SIG-M5 treated with dmso at 0.1 percent for 504 hours (cell line): Measurements from ENCODE around the gene NEK11.
A peak's percentile ranks its signal among the peaks of the same experiment; 100 is the strongest.

Source experiments
- DNase-seq: peaks from one replicate; lab custom pipeline; 2025; ENCODE audit not compliant: unreplicated experiment; lab: John Stamatoyannopoulos, UW

The NEK11 gene

DNA sequence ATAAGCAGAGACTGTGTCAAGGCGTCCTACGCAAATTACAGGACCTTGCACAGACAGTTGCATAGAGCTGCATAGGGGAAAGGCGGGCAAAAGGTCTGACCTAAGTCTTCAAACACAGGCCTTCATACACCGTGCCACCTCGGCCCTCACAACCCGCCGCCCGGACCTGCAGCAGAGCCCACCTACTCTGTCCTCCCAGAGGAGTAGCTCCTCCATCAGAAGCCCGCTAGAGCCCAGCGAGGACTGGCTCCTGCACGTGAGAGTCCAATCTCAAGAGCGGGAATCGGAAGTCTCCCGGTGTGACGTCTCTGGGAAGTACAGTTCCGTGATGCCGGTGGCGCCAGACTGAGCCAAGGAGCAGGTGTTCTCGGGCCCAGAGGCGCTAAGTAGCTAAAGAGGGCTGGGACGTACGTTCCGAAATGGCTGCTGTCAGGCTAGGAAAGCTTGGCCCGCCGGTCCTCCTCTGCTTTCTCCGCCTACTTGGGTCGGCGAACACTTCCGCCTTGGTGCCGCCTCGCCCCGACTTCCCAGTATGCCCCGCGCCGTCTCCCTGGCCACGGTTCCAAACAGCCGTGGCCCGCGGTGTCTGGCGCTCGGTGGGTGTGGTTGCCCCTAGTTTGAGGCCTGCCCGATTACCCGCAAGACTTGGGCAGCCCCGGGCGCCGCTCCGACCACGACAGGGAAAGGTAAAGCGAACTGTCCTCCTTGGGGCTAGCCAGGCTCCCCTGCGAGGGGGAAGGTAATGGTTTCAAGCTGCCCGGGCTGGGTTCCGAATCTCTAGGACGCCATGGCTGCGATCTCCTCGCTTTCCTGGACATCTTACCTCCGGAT is at the start of gene NEK11, which contains the start of gene ASTE1:
NEK11 (plus strand) TSS at position 557 of the 831 bp plus-strand sequence. CDS start 2,832 bp downstream, outside the sequence.
ASTE1 (minus strand) TSS at position 505 of the 831 bp plus-strand sequence. CDS start 1,519 bp downstream, outside the sequence.
- peak; percentile 89 for DNase-seq

DNA sequence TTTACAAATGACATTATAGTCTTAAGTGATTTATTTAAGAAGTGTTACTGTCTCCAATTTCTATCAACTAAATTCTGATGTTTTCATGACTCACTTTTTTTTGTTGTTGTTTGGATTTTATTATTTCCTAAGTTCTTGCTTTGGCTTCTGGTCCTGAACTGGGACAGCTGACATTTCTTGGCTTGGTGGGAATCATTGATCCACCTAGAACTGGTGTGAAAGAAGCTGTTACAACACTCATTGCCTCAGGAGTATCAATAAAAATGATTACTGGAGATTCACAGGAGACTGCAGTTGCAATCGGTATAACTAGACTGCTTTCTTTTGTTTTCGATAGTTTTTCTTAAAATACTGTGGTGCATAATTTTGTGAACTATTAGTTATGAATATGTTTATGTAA is 47.6 kb upstream of the NEK11 start:
- no peak for DNase-seq

DNA sequence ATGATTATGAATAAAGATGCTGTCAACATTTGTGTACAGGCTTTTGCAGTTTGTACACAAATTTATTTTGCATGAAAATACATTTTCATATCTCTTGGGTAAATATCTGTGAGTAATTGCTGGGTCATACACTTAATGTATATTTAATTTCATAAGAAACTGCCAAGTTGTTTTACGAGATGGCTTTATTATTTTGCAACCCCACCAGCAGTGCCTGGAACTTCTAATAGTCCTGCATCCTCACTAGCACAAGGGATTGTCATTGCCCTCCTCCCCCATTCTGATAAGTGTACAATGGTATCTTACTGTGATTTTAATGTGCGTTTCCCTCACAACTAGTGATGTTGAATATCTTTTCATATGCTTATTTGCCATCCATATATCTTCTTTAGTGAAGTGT is 45.2 kb upstream of the NEK11 start:
- no peak for DNase-seq

- DNase-seq: no peak
These were observed 36.4 kb upstream of the NEK11 start for GRCh38 chr3:130990282-130990681.

DNA sequence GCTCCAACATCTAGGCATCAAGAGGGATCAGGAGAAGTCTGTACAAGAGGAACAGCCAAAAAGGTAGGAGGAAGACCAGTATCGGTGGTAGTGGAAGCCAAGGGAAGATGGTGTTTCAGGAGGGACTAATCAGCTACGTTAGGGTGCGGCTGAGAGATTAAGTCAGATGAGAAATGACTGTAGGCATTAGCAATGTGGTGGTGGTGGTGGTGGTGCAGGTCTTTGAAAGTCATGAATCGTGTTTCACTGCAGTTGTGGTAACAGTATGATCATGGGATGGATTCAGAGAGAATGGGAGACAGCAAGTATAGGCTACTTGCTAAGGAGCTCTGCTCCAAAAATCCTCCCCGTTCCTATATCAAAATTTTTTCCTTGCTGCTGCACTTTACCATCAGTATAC is 35.6 kb upstream of the NEK11 start:
- DNase-seq: no peak

DNA sequence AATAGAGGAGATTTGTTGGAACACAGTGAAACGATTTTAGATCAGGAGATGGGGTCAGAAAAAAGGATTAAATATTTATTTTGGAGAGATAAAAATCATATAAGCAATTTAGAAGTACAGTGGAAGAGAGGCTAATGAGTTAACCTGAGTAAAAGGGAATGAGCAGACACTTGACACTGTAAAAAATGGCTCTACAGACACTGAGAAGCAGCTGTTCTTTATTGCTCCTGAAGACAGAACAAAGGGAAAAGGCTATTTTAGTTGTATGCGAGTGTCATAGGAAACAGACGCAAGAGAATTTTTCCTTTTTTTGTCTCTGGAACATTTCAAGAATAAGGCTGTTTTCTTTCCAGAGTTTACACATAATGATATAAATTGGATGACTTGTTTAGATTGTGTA is 34.3 kb upstream of the NEK11 start:
- no peak for DNase-seq

GRCh38 chr3:130997289-130997688 is 29.4 kb upstream of the NEK11 start:
- DNase-seq: peak; percentile 49

- DNase-seq: no peak
These were observed 25.6 kb upstream of the NEK11 start for GRCh38 chr3:131001071-131001470.

DNA sequence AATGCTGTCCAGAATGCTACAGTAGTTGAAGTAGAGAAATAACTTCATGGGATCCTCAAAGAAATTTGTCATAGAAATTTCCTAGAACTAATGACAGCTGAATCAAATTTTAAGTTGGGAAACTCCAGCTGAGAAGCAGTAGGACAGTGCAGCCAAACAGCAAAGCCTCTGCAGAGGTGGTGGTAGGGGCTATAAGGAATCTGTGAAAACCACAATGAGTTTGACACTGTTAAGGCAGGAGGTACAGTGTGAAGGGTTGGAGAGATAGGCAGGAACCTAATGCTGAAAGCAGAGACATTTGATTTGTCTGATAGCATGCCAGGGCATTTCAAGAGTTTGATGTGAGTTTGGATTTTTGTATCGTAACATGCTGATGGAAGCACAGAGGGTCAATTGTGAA is 22.1 kb upstream of the NEK11 start:
- no peak for DNase-seq

DNA sequence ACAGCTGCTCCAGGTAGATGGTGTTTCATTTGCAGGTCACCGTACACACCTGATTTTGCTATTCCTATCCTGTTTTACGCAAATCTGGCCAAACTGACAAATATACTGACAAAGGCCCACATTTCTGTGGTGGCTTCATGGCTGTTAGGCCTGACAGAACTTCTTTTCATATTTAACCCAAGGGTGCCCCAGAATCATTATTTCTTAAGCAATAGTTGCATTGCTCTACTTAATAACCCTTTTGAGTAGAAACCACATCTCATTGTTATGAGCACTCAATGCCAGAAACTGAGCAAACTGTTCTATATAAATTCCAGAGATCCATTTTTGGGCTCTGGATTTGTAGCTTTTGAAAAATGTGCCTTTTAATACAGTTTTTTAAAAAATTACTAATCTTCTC is 19.4 kb upstream of the NEK11 start:
- no peak for DNase-seq

DNA sequence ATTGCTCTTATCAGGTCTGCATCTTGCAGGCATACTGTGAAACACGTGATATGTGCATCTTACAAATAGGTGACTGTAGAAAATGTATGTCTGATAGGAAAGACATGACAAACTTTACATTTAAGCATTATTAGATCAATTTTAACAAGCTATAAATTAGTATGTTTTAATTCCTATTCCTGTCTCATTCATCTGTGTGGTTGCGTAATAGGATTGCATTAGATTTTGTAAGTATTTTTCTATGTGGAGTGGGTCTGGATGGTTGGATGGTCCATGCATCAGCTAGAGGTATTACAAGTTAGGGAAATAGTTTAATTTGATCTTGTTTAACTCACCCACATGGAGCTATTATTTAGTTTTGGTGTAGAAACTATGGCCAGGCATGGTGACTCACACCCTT is 18.9 kb upstream of the NEK11 start:
- DNase-seq: peak; percentile 2

- no peak for DNase-seq
These were observed 18.4 kb upstream of the NEK11 start for GRCh38 chr3:131008326-131008725.

DNA sequence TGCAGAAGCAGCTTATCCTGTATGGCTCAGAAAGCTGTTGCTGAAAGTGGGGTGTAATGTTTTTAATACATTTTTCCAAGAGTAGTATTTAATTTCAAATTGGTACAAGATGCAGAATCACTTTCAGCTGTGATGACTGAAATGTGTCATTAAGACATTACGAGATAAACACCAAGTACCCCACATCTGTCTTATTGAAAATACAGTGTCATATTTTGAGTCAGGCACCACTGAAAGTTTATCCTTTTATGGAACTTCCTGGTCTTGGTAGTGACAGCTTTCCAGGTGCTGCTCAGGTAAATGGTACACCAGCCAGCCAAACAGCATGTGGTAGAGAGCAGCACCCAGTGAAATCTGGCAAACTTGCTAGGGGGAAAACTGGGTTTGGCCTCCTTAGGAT is 17.0 kb upstream of the NEK11 start:
- DNase-seq: no peak

GRCh38 chr3:131018970-131019369 is 7.7 kb upstream of the NEK11 start:
- no peak for DNase-seq

GRCh38 chr3:131020122-131020693 is 6.5 kb upstream of the NEK11 start:
- peak; percentile 83 for DNase-seq

DNA sequence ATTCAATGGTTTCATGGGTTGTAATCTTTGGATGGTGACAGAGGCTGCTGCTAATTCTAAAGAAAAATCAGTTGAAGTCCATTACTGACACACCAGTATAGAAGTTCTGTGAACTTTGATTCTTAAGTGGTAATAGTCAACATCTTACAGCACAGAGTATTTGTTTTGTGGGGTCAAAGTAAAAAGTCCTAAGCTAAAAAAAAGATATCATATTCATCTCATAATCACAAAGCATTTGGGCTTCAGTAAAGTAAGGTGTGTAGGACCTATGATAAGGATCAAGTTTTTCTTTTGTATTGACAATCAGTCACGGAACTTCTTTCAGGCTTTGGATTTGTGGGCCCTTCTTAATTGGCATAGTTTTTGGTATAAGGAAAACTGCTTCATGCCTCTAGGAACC is 1.1 kb upstream of the NEK11 start:
- no peak for DNase-seq

GRCh38 chr3:131028844-131029243 is 2.2 kb downstream of the NEK11 start:
- DNase-seq: no peak

- DNase-seq: no peak
These were observed 5.0 kb downstream of the NEK11 start for GRCh38 chr3:131031660-131032059.

DNA sequence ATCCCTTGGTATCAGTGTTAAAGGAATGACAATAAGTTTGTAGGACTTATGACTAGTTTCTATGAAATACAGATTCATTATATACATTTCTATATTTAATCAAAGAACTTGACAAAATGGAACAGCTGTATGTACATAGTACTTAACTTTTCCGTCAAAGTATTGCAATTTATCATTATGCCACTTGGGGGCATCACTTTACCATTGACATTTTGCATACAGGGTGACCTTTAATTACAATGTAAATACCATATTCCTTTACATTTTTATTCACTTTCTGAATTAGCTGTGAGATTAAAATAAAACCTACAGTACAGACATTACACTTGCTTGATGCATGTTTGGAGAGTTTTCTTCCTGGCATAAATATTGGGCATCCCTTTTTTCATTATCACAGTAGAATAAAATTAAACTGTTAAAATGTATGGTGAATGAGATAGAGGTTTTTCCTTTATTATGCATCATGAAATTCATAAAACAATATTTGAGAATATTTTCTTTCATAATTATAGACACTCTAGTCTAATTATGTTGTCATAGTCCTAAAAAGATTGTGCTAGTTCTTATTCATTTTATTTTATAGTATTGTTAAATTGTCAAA is 6.9 kb downstream of the NEK11 start:
- peak; percentile 41 for DNase-seq

GRCh38 chr3:131036200-131036816 is 9.6 kb downstream of the NEK11 start:
- DNase-seq: no peak

DNA sequence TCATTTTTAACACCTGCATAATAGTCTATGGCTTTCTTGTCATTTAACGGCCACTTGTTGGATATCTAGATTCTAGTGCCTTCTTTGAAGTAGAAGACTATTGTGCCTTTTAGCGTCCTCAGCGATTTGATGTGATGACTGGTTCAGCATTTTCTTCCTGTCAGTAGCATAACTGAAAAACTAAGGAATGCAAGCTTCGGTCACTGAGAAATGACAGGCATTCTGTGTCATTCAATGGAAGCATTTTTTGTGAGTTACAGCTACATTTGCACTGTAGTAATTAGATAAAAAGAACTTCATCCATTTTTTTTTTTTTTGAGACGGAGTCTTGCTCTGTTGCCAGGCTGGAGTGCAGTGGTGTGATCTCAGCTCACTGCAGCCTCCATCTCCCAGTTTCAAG is 10.3 kb downstream of the NEK11 start:
- DNase-seq: no peak

DNA sequence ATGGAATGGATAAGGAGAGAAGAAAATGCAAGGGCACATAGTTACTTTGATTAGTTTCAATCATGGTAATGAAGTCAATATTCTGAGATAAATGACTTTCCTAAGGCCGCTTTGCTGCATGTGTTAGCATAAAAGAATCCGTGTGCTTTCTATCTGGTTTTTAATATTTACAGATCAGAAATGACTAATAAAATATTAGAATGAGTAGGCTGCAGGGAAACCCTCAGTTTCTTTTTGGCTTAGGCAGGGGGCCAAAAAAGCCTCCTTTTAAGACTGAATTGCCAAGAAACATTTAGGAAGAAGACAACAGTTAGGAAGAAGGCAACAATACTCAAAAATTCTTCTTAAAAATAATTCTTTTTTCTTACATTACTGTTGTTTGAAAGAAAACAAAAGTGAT is 11.6 kb downstream of the NEK11 start:
- DNase-seq: no peak
